Hematopoietic multipotent progenitor cell treated with erythropoietin and hydrocortisone succinate and interleukin-3 and kit ligand, for 8 days (in vitro differentiated cells): Measurements from ENCODE around the gene MAP3K4.

Experiments used
- DNase-seq: peaks from one replicate; pipeline ENCODE4 v3.0.0-alpha.2; 2015

The MAP3K4 gene

GRCh38 chr6:161127071-161127740 lies 135.6 kb downstream of the MAP3K4 start:
- DNase-seq = no peak

GRCh38 chr6:161128230-161128629 lies 136.7 kb downstream of the MAP3K4 start:
- DNase-seq = no peak

DNA sequence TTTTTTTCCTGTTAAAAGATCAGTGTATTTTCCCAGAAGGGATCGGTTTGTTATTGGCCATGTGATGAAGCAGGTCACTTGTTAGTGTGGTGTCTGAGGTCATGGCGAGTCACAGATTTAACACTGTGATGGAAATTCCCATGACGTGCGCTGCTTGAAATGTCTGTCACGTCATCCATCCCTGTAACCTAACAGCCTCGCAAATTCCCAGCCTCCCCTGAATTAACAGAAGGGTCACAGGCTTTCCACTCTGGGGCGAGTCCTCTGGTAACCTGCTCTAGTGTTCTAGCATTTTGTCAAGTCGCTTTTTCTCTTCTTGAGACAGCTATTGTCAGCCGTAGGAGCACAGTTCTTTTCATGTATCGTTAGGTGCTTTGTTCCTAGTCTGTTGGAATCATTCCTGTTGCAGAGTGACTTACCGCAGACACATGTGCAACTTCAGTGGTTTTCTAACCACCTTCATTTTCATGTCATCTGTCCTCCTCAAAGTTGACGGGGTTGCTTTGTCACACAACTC lies 137.2 kb downstream of the MAP3K4 start:
- DNase-seq = no peak

DNA sequence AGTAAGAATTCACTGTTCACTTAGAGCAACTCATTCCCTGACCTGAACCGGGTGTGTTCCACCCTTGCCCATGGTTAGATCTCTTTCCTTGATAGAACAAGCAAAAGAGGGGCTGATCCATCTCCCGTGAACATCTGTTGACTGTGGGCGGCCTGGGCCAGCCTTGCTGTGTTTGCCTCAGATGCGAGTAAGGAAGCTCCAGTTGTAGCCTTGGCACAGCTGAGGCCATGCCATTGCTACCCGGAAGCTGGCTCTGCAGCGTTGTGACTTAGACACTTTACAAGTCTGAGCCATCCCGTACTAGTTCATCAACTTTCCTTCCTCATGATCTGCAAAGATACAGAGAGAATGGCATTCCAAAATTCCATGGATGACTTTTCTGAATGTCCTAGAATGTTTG lies 139.0 kb downstream of the MAP3K4 start:
- DNase-seq = peak; percentile 65

- no peak for DNase-seq
These were observed 139.6 kb downstream of the MAP3K4 start for GRCh38 chr6:161130967-161131766.

DNA sequence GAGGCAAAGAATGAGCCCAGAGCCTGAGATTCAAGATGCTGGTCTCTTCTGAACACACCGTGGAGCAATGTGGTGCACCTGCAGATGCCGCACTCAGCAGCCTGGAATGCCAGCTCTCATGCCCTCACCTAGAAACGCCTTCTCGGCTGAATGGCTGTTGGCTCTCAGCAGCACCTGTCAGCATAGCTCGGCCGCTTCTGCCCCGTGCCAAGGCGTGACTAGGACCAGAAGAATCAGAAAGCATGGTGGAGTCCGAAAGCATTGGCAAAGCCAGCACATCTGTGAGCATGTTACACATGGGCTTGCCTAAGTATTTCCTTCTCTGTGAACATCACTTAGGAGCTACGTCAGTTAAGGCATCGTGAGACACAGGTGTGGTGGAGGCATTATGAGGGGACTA lies 140.8 kb downstream of the MAP3K4 start:
- DNase-seq = no peak

DNA sequence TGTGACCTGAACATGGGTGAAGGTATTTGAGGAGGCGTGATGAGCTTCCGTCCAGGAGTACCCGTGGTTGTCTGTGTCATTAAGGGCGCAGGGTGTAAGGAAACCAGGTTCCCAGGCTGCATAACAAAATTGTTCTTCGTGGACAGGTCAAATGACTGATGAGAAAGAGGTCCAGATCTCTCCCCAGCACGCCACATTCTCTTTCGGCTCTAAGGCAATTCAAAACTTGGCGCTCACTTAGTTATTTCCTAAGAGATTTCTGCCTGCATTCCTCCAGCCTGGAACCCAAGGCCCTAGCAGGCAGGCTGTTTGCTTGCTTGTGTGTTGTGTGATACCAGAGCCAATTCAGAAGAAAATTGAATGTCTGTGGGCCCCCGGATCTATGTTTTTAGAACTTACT lies 142.4 kb downstream of the MAP3K4 start:
- no peak for DNase-seq

DNA sequence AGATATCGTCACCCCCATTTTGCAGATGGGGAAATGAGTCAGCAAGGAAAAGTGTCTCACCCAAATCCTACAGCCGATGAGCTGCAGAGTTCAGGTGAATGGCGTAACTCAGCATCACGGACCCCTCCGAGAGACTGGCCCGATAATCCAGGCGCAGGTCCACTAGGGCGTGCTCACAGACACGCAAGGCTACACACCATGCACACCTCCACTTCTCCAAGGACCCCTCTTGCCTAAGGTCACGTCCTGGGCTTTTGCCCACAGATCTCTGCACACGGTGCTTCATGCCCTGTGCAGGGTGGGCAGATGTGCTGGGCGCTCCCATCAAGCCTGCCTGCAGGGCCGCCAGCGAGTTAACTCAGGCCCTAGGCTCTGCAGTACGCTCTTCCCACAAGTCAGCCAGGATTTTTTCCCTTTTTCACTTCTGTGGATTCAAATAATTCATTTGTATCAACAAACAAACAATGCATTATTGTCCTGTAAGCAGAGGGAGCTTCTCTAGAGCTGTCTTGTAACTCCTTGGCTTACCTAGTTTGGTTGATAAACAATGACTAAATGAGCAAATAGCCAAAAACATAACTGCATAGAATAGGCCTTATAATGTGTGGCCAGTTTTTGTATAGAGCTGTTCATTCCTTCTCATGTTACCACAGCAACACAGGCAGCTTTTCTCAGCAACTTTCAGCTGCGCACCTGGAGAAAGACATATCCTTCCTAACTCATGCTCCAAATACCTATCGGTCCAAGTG lies 143.2 kb downstream of the MAP3K4 start:
- no peak for DNase-seq

DNA sequence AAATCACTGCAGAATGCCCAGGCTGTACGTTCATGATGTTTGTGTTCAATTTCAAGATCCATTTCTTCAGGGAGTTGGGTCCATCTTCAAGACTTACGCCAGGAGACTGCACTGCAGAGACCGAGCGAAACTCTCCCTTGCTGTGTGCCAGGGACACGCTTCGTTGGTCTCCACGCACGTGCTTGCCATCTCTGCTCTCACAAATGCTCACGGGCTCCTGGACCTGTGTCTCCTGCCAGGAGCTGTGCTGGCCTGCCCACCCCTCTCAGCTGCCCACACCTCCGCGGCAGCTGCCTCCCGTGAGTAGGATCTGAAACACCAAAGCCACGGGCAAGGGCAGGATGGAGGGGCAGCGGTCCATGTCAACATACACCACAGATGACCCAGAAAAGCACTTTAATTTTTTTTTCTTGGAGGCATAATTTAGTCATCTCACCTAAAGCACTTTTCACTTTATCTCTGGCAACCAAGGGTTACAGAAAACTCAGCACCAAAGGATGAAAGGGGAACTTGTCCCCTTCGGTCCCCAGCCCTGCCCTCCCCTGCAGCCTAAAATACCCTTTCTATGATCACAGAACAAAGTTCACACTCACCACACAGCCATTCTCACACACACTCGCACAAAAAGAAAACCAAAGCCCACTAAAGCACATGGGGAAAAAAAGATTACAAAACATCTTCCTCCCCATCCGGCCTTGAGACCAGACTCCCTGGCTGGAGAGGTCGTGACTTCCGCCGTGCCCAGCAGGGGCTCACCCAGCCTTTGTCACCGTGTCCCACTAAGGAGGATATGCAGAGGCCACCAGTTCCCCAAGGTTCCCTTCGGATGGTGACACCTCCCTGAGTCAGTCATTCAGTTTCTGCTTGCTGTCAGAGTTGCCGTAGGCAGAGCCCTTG lies 144.4 kb downstream of the MAP3K4 start:
- DNase-seq = no peak

DNA sequence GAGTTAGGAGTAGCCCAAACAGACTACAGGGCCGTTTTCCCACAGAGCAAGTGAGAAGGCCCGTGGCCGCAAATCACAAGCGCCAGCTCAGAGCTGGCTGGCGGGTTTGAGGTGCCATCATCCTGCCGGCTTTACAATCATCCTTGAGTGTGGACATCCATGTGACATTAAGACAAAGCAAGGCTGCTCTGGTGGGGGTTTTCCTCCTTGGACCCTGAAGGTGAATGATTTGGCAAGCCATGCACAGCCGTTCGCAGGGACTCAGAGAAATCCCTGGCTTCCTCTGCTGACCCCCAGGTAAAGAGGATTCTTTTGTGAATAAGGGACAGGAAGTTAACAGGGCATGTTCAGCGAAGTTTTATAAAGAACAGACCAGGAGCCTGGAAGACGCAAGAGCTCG lies 145.1 kb downstream of the MAP3K4 start:
- DNase-seq = no peak

DNA sequence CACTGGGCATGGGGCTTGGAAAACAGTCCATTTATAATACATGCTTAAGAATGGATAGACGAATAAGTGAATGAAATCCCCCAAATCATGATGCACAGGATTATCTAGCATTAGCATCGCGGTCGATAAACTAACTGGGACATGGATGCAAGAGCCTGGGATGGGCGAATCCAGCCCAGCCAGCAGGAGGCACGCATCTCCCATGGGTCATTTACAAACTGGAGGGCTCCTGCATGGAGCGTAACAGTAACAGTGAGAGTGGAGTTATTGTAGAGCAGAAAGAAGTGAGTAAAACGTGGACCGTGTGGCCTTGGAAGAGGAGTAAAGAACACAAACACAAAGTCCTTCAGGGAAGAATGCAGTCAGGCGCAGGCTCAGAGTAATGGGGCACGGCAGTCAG lies 145.8 kb downstream of the MAP3K4 start:
- DNase-seq = no peak

DNA sequence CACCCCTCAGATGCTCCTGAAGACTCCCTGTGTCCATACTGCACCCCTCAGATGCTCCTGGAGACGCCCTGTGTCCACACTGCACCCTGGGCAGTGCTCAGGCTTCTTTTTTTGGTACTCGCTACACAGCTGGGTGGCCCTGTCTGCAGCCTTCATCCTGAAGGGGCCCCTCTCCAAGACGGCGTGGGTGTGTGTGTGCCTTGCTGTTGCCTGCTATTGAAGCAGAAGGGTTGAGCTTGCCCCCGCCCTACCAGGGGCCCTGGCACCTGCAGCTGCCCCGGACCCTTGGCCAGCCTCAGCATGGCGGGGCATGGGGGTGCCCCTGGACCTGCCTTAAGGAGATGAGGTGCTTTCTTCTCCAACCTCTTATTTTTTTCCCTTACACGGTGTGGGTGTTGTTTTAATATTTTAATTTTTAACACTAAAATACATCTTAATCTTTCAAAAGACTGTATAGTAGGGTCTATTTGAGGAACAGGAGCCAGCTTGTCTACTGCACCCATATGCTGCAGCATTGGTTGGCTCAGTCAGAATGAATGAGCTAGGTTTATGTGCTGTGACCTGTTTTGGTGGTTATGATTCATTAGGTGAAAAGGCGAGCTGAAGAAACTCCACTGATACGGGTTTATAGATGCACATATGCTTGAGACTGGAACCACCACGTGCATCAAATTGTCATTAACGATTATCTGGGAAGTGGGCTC lies 146.4 kb downstream of the MAP3K4 start:
- DNase-seq = no peak

DNA sequence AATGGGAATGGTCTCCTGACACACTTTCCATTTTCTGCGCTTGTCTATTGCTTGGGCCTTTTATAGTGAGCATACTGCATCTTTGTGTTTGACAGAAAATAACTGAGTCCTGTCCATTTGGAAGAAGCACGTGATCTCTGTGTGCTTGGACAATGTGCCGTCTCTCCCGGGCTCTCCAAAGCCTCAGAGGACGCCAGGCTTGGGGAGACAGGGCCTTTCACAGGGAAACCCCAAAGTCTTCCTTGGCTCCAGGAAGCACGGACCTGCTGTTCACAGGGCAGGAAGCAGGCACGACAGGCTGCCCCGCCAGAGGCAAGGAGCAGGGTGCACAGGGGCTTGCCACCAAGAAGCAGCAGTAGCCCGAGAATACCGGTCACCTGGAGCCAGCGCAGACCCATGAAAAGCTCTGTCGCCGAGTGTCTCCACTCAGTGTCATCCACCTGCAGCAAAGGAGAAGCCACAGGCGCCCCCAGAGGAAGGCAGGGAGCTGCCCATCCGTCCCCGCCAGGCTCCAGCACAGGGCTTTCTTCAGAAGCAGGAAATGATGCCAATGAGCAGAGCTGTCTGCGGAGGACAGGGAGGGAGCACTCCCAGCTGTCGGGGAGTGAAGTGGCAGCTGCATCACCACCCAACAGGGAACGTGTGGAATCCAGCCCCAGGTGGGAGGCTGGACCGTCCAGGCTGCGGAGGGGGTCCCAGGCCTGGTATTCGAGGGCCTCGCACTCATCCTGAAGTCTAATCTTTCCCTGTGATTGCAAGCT lies 147.2 kb downstream of the MAP3K4 start:
- no peak for DNase-seq

DNA sequence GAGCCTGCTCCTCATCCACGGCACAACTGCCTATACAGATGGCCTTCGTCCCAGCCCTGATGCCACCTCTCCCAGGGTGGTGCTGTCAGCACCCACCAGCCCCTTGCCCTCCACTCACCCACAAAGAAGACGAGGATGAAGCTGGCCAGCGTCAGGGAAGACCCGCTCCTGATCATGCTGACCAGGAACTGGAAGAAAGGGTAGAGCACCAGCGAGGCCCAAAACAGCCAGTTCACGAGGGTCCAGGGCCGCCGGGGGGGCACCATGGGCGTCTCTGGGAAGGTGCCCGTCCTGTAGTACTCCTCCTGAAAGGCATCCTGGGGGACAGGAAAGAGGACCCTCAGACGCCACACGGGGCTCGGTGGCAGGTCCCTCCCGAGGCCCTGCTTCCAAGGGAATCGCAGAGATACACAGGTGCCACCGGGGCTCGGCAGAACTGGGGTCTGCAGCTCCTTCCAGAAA lies 147.8 kb downstream of the MAP3K4 start:
- no peak for DNase-seq

DNA sequence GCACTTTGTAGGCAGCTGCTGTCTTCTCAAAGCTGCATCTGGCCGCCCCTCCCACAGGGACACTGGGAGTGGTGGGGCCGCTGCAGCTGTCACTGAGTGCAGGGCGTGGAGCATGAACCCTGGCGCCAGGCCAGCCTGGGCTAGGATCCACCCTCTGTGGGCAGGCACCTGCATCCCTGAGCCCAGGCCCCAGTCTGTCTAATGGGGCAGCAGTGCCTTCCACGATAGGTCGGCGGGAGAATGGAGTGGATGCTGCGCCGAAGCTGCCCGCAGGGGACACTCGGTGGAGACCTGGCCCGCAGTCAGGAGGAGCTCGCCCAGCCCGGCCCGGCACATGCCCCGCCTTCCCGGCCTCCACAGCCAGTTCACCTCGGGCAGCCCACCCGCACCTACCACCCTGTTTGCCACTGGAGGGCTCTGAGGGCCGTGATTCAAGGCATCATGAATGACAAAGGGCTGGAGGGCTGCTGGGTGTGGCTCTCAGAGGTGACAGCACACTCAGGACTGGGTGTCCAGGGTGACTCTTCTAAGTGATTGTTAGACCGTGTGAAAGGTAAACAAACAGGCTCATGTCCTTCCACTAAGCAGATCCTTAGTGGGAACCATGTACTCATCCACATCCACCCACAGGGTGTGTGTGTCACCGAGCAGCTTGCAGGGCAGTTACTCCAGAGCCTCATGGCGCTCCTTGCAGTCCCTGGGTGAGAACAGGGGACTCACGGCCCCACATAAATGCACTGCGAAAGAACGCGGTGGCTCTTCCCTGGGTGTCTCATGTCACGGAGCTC lies 148.4 kb downstream of the MAP3K4 start:
- DNase-seq = peak; percentile 78

DNA sequence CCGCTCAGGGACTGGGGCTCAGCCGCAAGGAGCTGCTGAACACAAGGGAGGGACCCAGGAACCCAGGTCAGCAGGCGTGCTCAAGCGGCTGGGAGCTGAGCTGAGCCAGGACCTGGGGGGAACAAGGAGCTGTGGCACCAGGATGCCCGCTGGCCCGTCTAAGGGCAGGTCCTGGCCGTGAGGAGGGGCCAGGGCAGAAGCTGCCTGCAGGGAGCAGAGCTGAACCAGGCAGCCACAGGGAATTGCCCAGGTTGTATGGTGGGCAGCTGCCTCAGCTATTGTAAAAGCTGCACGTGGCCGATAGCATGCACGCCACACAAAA lies 148.9 kb downstream of the MAP3K4 start:
- DNase-seq = no peak

- no peak for DNase-seq
These were observed 149.6 kb downstream of the MAP3K4 start for GRCh38 chr6:161141173-161141572.

- DNase-seq = no peak
These were observed 151.4 kb downstream of the MAP3K4 start for GRCh38 chr6:161142957-161143296.

- DNase-seq = no peak
These were observed 152.3 kb downstream of the MAP3K4 start for GRCh38 chr6:161143663-161144430.

- DNase-seq = no peak
These were observed 158.6 kb downstream of the MAP3K4 start for GRCh38 chr6:161150136-161150535.
